GM23338 (cell line): ENCODE data around the gene NCF4.

Source experiments
- CREB1 ChIP-seq: fragments of 250-450 bp; sonication (Bioruptor Pico); IDR thresholded peaks from 2 replicates; pipeline ENCODE4 v1.5.0; 2020; ENCODE audit warnings: low read depth, mild to moderate bottlenecking, moderate library complexity
- EZH2 ChIP-seq: fragments of 200-600 bp; sonication (generic); IDR thresholded peaks from one replicate; pipeline ENCODE4 v1.8.0; 2017; ENCODE audit warnings: antibody characterized with exemption, mild to moderate bottlenecking, low read depth; ENCODE audit not compliant: unreplicated experiment
- EZH2phosphoT487 ChIP-seq: fragments of 200-600 bp; sonication (generic); IDR thresholded peaks from one replicate; pipeline ENCODE4 v1.8.1; 2018; ENCODE audit warnings: antibody characterized with exemption; ENCODE audit not compliant: unreplicated experiment
- JUNB ChIP-seq: IDR thresholded peaks from one replicate; pipeline ENCODE4 v1.6.1; 2016; ENCODE audit warnings: antibody characterized with exemption; ENCODE audit not compliant: unreplicated experiment
- NANOG ChIP-seq: IDR thresholded peaks from 2 replicates; pipeline ENCODE4 v1.6.1; 2016; ENCODE audit warnings: antibody characterized with exemption, borderline replicate concordance
- POLR2AphosphoS5 ChIP-seq: IDR thresholded peaks from 2 replicates; pipeline ENCODE4 v1.6.1; 2016; ENCODE audit warnings: antibody characterized with exemption, low read depth
- STAT1 ChIP-seq: IDR thresholded peaks from one replicate; pipeline ENCODE4 v1.6.1; 2016; ENCODE audit warnings: antibody characterized with exemption; ENCODE audit not compliant: unreplicated experiment
- TF ChIP-seq, protein P1 (sequence below), 2 experiments: fragments of 200-600 bp in 1 of 2; sonication (generic) in 1 of 2; conservative IDR thresholded peaks; 2 replicates each; pipeline versions ENCODE4 v1.5.1 to v1.6.1; 2016 to 2017; ENCODE audit warnings: antibody characterized with exemption in 2 of 2, low read depth in 2 of 2, mild to moderate bottlenecking in 2 of 2, moderate library complexity in 1 of 2
- TF ChIP-seq, protein P2 (sequence below): IDR thresholded peaks from 2 replicates; pipeline ENCODE4 v1.6.1; 2016; ENCODE audit warnings: antibody characterized with exemption
- TF ChIP-seq, protein P3 (sequence below): IDR thresholded peaks from one replicate; pipeline ENCODE4 v1.6.1; 2018; ENCODE audit warnings: antibody characterized with exemption; ENCODE audit not compliant: unreplicated experiment
- TF ChIP-seq, protein P4 (sequence below): fragments of 250-450 bp; sonication (Bioruptor Pico); IDR thresholded peaks from 2 replicates; pipeline ENCODE4 v1.5.0; 2020; ENCODE audit warnings: mild to moderate bottlenecking, moderate library complexity

DNA sequence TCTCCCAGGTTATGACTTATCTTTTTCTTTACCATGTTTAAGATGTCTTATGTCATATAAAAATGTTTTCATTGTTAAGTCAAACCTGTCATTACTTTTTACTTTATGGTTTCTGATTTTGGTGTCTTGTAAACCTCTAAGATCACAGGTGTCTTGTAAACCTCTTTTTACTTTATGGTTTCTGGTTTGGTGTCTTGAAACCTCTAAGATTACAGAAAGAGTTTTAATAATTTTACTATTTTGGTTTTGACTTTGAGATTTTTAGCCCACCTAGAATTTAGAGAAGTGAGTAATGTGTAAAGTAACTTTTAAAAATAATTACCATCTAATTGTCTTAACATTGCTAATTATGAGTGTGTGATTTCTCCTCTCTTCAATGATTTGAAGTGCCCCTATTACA, 55.2 kb downstream of the NCF4 start:
- TF ChIP-seq POLR2AphosphoS5 (no peak), EZH2 (no peak), EZH2phosphoT487 (no peak), CREB1 (CRISPR knock-in tag) (no peak), JUNB (no peak), NANOG (no peak), STAT1 (no peak)
- TF ChIP-seq, protein P1, sequence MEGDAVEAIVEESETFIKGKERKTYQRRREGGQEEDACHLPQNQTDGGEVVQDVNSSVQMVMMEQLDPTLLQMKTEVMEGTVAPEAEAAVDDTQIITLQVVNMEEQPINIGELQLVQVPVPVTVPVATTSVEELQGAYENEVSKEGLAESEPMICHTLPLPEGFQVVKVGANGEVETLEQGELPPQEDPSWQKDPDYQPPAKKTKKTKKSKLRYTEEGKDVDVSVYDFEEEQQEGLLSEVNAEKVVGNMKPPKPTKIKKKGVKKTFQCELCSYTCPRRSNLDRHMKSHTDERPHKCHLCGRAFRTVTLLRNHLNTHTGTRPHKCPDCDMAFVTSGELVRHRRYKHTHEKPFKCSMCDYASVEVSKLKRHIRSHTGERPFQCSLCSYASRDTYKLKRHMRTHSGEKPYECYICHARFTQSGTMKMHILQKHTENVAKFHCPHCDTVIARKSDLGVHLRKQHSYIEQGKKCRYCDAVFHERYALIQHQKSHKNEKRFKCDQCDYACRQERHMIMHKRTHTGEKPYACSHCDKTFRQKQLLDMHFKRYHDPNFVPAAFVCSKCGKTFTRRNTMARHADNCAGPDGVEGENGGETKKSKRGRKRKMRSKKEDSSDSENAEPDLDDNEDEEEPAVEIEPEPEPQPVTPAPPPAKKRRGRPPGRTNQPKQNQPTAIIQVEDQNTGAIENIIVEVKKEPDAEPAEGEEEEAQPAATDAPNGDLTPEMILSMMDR (conservative IDR thresholded peaks at IDR 0.05; ENCODE audit: low read depth in 2 of 2): no peak
- TF ChIP-seq, protein P2, sequence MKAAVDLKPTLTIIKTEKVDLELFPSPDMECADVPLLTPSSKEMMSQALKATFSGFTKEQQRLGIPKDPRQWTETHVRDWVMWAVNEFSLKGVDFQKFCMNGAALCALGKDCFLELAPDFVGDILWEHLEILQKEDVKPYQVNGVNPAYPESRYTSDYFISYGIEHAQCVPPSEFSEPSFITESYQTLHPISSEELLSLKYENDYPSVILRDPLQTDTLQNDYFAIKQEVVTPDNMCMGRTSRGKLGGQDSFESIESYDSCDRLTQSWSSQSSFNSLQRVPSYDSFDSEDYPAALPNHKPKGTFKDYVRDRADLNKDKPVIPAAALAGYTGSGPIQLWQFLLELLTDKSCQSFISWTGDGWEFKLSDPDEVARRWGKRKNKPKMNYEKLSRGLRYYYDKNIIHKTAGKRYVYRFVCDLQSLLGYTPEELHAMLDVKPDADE: no peak
- TF ChIP-seq, protein P3, sequence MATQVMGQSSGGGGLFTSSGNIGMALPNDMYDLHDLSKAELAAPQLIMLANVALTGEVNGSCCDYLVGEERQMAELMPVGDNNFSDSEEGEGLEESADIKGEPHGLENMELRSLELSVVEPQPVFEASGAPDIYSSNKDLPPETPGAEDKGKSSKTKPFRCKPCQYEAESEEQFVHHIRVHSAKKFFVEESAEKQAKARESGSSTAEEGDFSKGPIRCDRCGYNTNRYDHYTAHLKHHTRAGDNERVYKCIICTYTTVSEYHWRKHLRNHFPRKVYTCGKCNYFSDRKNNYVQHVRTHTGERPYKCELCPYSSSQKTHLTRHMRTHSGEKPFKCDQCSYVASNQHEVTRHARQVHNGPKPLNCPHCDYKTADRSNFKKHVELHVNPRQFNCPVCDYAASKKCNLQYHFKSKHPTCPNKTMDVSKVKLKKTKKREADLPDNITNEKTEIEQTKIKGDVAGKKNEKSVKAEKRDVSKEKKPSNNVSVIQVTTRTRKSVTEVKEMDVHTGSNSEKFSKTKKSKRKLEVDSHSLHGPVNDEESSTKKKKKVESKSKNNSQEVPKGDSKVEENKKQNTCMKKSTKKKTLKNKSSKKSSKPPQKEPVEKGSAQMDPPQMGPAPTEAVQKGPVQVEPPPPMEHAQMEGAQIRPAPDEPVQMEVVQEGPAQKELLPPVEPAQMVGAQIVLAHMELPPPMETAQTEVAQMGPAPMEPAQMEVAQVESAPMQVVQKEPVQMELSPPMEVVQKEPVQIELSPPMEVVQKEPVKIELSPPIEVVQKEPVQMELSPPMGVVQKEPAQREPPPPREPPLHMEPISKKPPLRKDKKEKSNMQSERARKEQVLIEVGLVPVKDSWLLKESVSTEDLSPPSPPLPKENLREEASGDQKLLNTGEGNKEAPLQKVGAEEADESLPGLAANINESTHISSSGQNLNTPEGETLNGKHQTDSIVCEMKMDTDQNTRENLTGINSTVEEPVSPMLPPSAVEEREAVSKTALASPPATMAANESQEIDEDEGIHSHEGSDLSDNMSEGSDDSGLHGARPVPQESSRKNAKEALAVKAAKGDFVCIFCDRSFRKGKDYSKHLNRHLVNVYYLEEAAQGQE: no peak
- TF ChIP-seq, protein P4, sequence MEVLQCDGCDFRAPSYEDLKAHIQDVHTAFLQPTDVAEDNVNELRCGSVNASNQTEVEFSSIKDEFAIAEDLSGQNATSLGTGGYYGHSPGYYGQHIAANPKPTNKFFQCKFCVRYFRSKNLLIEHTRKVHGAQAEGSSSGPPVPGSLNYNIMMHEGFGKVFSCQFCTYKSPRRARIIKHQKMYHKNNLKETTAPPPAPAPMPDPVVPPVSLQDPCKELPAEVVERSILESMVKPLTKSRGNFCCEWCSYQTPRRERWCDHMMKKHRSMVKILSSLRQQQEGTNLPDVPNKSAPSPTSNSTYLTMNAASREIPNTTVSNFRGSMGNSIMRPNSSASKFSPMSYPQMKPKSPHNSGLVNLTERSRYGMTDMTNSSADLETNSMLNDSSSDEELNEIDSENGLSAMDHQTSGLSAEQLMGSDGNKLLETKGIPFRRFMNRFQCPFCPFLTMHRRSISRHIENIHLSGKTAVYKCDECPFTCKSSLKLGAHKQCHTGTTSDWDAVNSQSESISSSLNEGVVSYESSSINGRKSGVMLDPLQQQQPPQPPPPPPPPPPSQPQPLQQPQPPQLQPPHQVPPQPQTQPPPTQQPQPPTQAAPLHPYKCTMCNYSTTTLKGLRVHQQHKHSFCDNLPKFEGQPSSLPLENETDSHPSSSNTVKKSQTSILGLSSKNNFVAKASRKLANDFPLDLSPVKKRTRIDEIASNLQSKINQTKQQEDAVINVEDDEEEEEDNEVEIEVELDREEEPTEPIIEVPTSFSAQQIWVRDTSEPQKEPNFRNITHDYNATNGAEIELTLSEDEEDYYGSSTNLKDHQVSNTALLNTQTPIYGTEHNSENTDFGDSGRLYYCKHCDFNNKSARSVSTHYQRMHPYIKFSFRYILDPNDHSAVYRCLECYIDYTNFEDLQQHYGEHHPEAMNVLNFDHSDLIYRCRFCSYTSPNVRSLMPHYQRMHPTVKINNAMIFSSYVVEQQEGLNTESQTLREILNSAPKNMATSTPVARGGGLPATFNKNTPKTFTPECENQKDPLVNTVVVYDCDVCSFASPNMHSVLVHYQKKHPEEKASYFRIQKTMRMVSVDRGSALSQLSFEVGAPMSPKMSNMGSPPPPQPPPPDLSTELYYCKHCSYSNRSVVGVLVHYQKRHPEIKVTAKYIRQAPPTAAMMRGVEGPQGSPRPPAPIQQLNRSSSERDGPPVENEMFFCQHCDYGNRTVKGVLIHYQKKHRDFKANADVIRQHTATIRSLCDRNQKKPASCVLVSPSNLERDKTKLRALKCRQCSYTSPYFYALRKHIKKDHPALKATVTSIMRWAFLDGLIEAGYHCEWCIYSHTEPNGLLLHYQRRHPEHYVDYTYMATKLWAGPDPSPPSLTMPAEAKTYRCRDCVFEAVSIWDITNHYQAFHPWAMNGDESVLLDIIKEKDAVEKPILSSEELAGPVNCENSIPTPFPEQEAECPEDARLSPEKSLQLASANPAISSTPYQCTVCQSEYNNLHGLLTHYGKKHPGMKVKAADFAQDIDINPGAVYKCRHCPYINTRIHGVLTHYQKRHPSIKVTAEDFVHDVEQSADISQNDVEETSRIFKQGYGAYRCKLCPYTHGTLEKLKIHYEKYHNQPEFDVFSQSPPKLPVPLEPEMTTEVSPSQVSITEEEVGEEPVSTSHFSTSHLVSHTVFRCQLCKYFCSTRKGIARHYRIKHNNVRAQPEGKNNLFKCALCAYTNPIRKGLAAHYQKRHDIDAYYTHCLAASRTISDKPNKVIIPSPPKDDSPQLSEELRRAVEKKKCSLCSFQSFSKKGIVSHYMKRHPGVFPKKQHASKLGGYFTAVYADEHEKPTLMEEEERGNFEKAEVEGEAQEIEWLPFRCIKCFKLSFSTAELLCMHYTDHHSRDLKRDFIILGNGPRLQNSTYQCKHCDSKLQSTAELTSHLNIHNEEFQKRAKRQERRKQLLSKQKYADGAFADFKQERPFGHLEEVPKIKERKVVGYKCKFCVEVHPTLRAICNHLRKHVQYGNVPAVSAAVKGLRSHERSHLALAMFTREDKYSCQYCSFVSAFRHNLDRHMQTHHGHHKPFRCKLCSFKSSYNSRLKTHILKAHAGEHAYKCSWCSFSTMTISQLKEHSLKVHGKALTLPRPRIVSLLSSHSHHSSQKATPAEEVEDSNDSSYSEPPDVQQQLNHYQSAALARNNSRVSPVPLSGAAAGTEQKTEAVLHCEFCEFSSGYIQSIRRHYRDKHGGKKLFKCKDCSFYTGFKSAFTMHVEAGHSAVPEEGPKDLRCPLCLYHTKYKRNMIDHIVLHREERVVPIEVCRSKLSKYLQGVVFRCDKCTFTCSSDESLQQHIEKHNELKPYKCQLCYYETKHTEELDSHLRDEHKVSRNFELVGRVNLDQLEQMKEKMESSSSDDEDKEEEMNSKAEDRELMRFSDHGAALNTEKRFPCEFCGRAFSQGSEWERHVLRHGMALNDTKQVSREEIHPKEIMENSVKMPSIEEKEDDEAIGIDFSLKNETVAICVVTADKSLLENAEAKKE (CRISPR knock-in tag): no peak
